Hepatocyte (in vitro differentiated cells): ENCODE measurements around the gene SLC4A3.

Experiments used
- EZH2 ChIP-seq: fragments of 200-600 bp; sonication (generic); IDR thresholded peaks from 2 replicates; pipeline ENCODE4 v1.6.1; 2016; ENCODE audit warnings: antibody characterized with exemption, mild to moderate bottlenecking, borderline replicate concordance
- EZH2phosphoT487 ChIP-seq: fragments of 200-600 bp; sonication (generic); IDR thresholded peaks from one replicate; pipeline ENCODE4 v1.6.1; 2018; ENCODE audit warnings: antibody characterized with exemption, mild to moderate bottlenecking, low read depth, moderate library complexity; ENCODE audit not compliant: unreplicated experiment, severe bottlenecking

DNA sequence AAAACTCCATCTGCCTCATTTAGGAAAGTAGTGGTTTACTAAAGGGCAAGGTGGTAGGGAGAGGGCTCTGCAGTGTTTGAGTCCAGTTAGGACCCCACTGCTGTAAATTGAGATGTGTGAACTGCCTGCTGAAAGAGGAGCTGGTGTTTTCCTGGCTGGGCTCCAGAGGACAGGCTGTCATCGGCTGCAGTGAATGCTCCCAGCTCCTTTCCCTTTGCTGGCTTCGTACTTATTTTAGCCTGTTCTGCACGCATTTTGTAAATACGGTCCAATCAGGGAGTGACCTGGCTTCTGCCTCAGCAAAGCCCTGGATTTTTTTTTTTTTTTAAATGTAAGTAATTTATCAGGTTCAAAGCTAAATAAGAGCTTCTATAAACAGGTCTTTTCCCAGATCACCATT, 37.5 kb downstream of the SLC4A3 start:
- TF ChIP-seq EZH2: no peak
- TF ChIP-seq EZH2phosphoT487: no peak
